ENCODE data around the gene CIDEA.
A peak's percentile ranks its signal among the peaks of the same experiment; 100 is the strongest.

Gene CIDEA

DNA sequence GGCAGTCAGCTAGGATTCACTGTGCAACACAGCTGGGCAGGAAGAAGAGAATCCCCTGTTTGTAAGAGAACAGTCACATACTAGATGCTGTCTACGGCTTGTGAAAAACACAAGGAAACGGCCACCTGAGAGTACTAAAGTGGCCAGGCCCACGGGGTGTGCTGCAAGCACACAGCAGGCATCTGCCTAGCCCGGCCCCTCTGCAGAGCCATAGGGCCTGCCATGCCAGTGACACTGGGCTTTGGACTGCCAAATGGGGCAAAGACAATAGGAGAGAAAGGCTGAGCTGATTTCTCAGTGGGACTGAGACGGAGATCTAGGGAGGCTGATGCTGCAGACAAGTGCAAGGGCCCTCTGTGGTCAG is 64.2 kb downstream of the CIDEA start:
- no peak for DNase-seq (ENCODE audit: insufficient read length)
- no peak for TF ChIP-seq POLR2A (IDR thresholded peaks at IDR 0.05; ENCODE audit: low read depth, low read length)
- TF ChIP-seq TAF1 (IDR thresholded peaks at IDR 0.05; ENCODE audit: borderline replicate concordance, low read depth, low read length): no peak
- TF ChIP-seq POLR2AphosphoS5 (IDR thresholded peaks at IDR 0.05; ENCODE audit: low read depth, low read length): no peak
- no peak for FAIRE-seq

DNA sequence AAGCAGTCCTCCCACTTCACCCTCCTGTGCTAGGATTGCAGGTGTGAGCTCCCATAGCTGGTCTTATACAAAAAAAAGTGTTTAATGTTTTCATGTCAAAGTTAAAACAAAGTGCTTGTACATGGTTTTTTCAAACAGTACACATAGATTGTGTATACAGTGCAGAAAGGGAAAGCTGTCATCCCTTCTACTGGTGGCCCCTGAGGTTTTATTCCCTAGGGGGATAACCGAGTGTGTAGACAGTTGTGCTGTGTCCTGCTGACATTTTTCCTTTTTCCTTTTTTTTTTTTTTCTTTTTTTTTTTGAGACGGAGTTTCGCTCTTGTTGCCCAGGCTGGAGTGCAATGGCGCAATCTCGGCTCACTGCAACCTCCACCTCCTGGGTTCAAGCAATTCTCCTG is 64.7 kb downstream of the CIDEA start:
- DNase-seq (ENCODE audit: insufficient read length) (no peak), FAIRE-seq (no peak)
- TF ChIP-seq POLR2A (IDR thresholded peaks at IDR 0.05; ENCODE audit: low read depth, low read length) (no peak), TAF1 (IDR thresholded peaks at IDR 0.05; ENCODE audit: borderline replicate concordance, low read depth, low read length) (no peak), POLR2AphosphoS5 (IDR thresholded peaks at IDR 0.05; ENCODE audit: low read depth, low read length) (no peak)

DNA sequence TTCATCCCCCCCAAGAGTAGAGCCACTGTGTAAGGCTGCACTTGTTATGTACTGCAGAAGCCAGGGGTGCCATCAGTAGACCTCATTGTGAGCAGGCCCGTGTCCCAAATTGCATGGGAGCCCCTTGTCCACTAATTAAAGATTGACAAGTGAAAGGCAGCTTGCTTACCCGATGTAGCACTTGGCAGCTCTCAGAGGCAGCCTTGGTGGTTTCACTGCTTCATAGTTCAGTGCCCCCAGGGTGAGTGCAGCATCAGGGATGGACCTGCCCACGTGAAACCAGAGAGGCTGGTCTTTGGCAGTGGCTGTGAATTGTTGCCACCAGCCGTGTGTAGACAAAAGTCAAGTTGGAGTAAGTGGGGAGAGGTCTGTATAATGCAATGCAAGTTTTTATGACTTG is 67.2 kb downstream of the CIDEA start:
- DNase-seq (ENCODE audit: insufficient read length): no peak
- FAIRE-seq: no peak
- TF ChIP-seq POLR2AphosphoS5 (IDR thresholded peaks at IDR 0.05; ENCODE audit: low read depth, low read length) (no peak), TAF1 (IDR thresholded peaks at IDR 0.05; ENCODE audit: borderline replicate concordance, low read depth, low read length) (no peak), POLR2A (IDR thresholded peaks at IDR 0.05; ENCODE audit: low read depth, low read length) (no peak)

DNA sequence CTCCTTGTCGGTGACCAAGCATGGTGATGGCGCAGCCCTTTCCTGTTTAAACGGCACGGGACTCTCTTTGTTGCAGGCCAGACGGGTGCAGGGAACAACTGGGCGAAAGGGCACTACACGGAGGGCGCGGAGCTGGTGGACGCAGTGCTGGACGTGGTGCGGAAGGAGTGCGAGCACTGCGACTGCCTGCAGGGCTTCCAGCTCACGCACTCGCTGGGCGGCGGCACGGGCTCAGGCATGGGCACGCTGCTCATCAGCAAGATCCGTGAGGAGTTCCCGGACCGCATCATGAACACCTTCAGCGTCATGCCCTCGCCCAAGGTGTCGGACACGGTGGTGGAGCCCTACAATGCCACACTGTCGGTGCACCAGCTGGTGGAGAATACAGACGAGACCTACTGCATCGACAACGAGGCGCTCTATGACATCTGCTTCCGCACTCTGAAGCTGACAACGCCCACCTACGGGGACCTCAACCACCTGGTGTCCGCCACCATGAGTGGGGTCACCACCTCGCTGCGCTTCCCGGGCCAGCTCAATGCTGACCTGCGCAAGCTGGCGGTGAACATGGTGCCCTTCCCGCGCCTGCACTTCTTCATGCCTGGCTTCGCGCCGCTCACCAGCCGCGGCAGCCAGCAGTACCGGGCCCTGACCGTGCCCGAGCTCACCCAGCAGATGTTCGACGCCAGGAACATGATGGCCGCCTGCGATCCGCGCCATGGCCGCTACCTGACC is 71.0 kb downstream of the CIDEA start:
- TF ChIP-seq POLR2A (IDR thresholded peaks at IDR 0.05; ENCODE audit: low read depth, low read length) (no peak), POLR2AphosphoS5 (IDR thresholded peaks at IDR 0.05; ENCODE audit: low read depth, low read length) (peak; percentile 41; the same call in 1 of the 2 replicates)
- FAIRE-seq (no peak), DNase-seq (ENCODE audit: insufficient read length) (no peak)

DNA sequence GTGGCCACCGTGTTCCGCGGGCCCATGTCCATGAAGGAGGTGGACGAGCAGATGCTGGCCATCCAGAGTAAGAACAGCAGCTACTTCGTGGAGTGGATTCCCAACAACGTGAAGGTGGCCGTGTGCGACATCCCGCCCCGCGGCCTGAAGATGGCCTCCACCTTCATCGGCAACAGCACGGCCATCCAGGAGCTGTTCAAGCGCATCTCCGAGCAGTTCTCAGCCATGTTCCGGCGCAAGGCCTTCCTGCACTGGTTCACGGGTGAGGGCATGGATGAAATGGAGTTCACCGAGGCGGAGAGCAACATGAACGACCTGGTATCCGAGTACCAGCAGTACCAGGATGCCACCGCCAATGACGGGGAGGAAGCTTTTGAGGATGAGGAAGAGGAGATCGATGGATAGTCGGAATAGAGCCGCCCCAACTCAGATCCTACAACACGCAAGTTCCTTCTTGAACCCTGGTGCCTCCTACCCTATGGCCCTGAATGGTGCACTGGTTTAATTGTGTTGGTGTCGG is 71.6 kb downstream of the CIDEA start:
- TF ChIP-seq POLR2A (IDR thresholded peaks at IDR 0.05; ENCODE audit: low read depth, low read length): no peak
- no peak for TF ChIP-seq TAF1 (IDR thresholded peaks at IDR 0.05; ENCODE audit: borderline replicate concordance, low read depth, low read length)
- FAIRE-seq: no peak
- no peak for DNase-seq (ENCODE audit: insufficient read length)

DNA sequence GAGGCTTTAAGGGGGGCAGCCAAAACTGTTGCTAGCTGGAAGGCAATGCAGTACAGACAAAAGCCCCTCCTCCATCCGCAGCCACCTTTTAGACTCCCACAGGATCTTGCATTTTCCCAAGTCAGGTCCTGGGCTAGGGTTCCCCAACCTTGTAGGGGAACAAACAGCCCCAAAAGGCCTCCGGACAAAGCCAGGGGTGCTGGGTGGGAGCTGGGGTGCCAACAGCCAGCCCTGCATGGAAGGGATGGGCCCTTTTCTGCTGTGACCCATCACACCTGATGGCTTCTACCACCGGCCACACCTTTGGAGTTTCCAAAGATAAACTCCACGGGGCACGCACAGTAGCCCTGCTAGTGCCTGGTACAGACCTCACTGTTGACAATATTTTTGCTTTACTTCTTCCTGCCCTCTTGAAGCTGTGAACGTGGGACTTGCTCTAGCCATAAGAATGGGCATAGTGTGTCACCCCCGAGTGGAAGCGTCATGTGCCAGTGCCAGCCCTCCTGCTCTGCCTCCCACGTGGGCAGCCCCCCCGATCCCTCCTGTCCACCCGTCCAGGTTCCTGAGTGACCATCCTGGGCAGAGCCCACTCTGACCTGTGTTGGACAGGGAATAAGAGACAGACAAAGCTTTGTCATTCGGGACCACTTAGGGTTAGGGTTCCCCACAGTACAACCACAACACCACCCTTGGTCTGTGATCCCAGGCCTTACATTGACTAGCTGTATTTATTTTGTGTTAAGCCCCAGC is 72.7 kb downstream of the CIDEA start:
- no peak for FAIRE-seq
- no peak for DNase-seq (ENCODE audit: insufficient read length)
- TF ChIP-seq POLR2A (IDR thresholded peaks at IDR 0.05; ENCODE audit: low read depth, low read length) (no peak), TAF1 (IDR thresholded peaks at IDR 0.05; ENCODE audit: borderline replicate concordance, low read depth, low read length) (no peak), POLR2AphosphoS5 (IDR thresholded peaks at IDR 0.05; ENCODE audit: low read depth, low read length) (no peak; the same call in 1 of the 2 replicates)

Measured in GM12892 (cell line).